Measurements from ENCODE around the gene DAP.
"Not testable (repeated sequence)": the region's sequence is repeated elsewhere in the genome, so short reads cannot be mapped to it uniquely, and the experiment has no call there.

The DAP gene

GRCh38 chr5:10667431-10668057 lies 93.5 kb downstream of the DAP start:
- no peak overlapping the region for H3K4me3 ChIP-seq (ENCODE audit: low read depth, low read length)
- no peak for DNase-seq (ENCODE audit: low read depth)
- TF ChIP-seq, protein P1, sequence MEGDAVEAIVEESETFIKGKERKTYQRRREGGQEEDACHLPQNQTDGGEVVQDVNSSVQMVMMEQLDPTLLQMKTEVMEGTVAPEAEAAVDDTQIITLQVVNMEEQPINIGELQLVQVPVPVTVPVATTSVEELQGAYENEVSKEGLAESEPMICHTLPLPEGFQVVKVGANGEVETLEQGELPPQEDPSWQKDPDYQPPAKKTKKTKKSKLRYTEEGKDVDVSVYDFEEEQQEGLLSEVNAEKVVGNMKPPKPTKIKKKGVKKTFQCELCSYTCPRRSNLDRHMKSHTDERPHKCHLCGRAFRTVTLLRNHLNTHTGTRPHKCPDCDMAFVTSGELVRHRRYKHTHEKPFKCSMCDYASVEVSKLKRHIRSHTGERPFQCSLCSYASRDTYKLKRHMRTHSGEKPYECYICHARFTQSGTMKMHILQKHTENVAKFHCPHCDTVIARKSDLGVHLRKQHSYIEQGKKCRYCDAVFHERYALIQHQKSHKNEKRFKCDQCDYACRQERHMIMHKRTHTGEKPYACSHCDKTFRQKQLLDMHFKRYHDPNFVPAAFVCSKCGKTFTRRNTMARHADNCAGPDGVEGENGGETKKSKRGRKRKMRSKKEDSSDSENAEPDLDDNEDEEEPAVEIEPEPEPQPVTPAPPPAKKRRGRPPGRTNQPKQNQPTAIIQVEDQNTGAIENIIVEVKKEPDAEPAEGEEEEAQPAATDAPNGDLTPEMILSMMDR (IDR thresholded peaks at IDR 0.05; ENCODE audit: insufficient read depth, low read depth, low read length, missing control alignments), result no peak

DNA sequence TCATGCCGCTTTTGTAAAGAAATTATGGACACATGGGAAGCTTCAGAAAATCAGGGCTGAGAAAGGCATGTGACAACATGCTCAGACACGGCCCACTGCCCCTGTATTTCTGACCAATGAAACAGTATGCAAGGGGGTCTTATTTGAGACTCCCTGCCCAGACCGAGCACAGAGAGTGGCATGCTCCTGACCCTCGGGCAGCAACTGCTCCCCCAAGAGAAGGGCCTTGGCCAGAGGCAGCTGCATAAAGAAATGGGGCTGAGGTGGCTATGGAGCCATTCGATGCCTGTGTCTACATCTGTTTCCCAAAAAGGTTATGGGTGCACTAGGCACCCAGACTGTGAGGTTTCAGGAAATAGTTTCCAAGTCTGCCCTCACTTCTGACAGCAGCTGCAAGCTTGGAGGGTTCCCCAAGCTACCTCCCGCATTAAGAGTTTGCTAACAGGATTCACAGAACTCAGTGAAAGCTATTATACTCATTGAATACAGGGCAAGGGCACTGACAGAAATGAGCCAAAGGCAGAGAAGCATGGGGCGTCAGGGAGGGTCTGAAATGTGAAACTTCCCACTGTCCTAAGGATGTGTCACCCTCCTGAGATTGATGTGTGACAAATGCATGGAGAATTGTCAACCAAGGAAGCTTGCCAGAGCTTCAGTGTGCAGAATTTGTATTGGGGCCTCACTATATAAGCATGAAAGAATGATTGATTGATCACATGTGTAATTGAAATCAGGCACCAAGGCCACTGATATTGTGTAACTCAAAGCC lies 94.3 kb downstream of the DAP start:
- no peak overlapping the region for H3K4me3 ChIP-seq (ENCODE audit: low read depth, low read length)
- TF ChIP-seq, protein P1 (IDR thresholded peaks at IDR 0.05; ENCODE audit: insufficient read depth, low read depth, low read length, missing control alignments), result no peak
- no peak for DNase-seq (ENCODE audit: low read depth)

GRCh38 chr5:10665799-10666198 lies 95.2 kb downstream of the DAP start:
- no peak for DNase-seq (ENCODE audit: low read depth)
- no peak overlapping the region for H3K4me3 ChIP-seq (ENCODE audit: low read depth, low read length)
- TF ChIP-seq, protein P1 (IDR thresholded peaks at IDR 0.05; ENCODE audit: insufficient read depth, low read depth, low read length, missing control alignments), result no peak

DNA sequence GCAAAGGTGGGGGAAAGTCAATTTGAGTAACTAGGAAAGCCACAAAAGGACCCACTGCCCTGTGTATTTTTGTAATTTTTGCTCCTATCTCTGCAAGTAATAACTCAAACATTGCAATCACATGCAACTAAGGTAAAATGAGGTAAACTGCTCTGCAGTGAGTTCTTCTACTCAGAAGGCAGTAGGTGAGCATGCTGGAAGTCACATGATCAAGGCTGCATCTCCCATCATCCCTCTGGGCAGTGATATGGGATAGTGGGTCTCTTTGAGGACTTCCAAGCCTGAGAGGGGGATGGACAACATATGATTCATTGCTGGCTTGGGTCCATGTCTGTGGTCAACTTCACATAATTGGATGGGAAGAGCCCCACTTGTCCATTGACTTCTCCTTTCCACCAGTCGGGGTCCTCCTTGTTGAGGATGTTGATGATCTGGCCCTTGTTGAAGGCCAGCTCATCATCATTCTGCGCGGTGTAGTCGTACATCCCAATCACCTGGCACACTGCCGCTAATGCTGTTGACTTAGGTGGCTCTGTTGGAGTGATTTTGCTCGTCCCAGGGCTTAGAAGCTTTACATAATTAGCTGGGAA lies 96.8 kb downstream of the DAP start:
- not testable (repeated sequence) for DNase-seq (ENCODE audit: low read depth); H3K4me3 ChIP-seq (ENCODE audit: low read depth, low read length)

DNA sequence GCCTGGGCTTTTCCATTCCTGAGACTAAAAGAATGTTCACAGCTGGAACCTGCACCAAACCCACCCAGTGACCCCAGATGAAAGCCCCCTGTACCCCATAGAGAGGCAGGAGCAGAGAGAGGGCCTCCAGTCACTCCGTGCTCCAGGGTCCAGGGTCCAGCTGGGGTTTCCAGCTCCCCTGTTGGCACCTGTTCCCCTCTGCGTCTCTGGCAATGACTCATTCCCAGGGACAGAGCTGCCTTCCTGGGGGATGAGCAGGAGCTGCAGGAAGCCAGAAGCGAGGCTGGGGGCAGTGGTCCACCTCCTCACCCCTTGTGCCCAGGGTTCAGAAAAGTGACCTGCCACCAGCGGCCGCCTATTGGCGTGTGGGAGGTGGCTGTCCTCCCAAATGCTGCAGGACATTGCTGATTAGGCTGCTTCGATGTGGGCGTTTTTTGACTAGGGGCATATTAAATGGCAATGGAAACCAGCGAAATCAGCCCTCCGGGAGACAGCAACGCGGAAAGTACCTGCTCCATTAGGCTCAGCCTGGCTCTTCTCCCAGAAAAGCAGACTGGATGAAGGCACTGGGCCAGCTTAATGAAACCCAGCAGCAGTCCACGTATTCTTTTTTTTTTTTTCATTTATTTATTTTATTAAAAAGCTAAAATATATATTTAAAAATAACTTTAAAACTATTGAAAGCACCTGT lies 97.4 kb downstream of the DAP start:
- no peak overlapping the region for H3K4me3 ChIP-seq (ENCODE audit: low read depth, low read length)
- no peak for DNase-seq (ENCODE audit: low read depth)
- TF ChIP-seq, protein P1 (IDR thresholded peaks at IDR 0.05; ENCODE audit: insufficient read depth, low read depth, low read length, missing control alignments), result no peak

DNA sequence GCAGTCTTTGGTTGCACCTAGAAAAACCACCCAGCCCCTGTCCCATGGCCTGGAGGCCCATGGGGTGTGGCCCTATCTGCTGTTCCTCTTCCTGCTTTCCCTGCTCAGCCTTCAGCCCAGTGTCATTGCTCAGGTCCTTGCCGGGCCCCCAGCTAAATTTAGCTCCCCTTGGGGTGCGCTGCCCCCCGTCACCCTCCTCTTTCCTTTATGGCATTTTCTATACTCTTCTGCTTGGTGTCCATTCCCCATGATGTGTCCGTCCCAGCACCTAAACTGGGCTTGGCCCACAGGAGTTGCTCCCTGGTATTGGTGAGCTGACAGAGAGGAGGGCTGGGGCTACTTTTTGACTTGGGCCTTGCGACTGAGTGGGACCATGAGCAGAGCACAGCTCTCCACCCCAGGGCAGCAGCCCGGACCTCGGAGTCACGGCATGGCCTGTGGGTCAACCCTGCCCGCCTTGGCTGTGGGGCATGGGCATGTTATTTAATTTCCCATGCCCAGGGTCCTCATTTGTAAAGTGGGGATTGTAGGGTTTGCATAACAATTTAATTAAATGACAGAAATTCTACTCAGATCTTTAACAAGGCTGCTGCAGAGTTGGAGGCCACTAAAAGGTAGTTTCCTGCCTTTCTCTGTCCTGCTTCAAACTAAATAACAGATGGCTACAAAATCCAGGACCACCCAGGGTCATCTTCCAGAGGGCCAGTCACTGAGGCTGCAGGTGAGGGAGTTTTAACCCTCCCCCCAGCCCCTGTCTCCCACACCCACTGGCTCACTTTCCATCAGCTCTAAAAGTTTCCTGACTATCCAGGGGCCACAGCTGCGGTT lies 98.2 kb downstream of the DAP start:
- TF ChIP-seq, protein P1 (IDR thresholded peaks at IDR 0.05; ENCODE audit: insufficient read depth, low read depth, low read length, missing control alignments), result no peak
- DNase-seq (ENCODE audit: low read depth), result no peak
- no peak overlapping the region for H3K4me3 ChIP-seq (ENCODE audit: low read depth, low read length)

Measured in GM12865 (cell line).